ENCODE measurements around the gene BMF. TPM values are rescaled to one million over a fixed set of nuclear protein-coding genes. Genes with fewer than 3 reads are reported as not detected.

BMF gene
- total RNA-seq, 3 donors from 2014 or later: 12.6 to 32.1 (median 28.7) TPM

GRCh38 chr15:40111888-40112287 is 3.2 kb upstream of the BMF start:
- Histone ChIP-seq H3K9me3 (no peaks in the 10 kb centered on the region), H3K4me3 (no peak overlapping the region), H3K36me3 (ENCODE audit: low read depth) (no peaks in the 10 kb centered on the region), H3K4me1 (ENCODE audit: low read depth) (peaks cover 12% of the 10 kb centered on the region)
- intact Hi-C loops (cut with DNase I, micrococcal nuclease): no loop called here
- ATAC-seq: no peak
- no peak for TF ChIP-seq CTCF (IDR thresholded peaks at IDR 0.05)
- DNase-seq: no peak

- DNase-seq (no peak), ATAC-seq (no peak)
- intact Hi-C loops (cut with DNase I, micrococcal nuclease): no loop called here
- TF ChIP-seq CTCF (IDR thresholded peaks at IDR 0.05): no peak
- Histone ChIP-seq H3K4me1 (ENCODE audit: low read depth) (peaks cover 19% of the 10 kb centered on the region), H3K9me3 (no peaks in the 10 kb centered on the region), H3K36me3 (ENCODE audit: low read depth) (no peaks in the 10 kb centered on the region), H3K4me3 (no peak overlapping the region)
Observed at GRCh38 chr15:40110866-40111550, 2.3 kb upstream of the BMF start.

GRCh38 chr15:40108061-40108854 is 421 bp downstream of the BMF start:
- intact Hi-C loops (cut with DNase I, micrococcal nuclease): loop anchor here in 1 of 2 donors (10.0 kb wide), 1 partner anchor 63 kb away; no protein-coding TSS in a partner anchor
- ATAC-seq: no peak
- H3K4me3 ChIP-seq: peak overlapping the region; percentile 61
- TF ChIP-seq CTCF (IDR thresholded peaks at IDR 0.05): no peak
- H3K36me3 ChIP-seq (ENCODE audit: low read depth): no peaks in the 10 kb centered on the region
- H3K9me3 ChIP-seq: no peaks in the 10 kb centered on the region
- peaks cover 47% of the 10 kb centered on the region for H3K4me1 ChIP-seq (ENCODE audit: low read depth)
- DNase-seq: peak in 2 of 3 donors; percentile 66 to 75

- Histone ChIP-seq H3K4me3 (no peak overlapping the region), H3K9me3 (no peaks in the 10 kb centered on the region), H3K4me1 (ENCODE audit: low read depth) (peaks cover 64% of the 10 kb centered on the region), H3K36me3 (ENCODE audit: low read depth) (no peaks in the 10 kb centered on the region)
- ATAC-seq (peak; percentile 55), DNase-seq (peak in 2 of 3 donors; percentile 79 to 85)
- no peak for TF ChIP-seq CTCF (IDR thresholded peaks at IDR 0.05)
- intact Hi-C loops (cut with DNase I, micrococcal nuclease): loop anchor here in 1 of 2 donors (10.0 kb wide), 1 partner anchor 62 kb away; no protein-coding TSS in a partner anchor
Observed at GRCh38 chr15:40106203-40107161, 2.2 kb downstream of the BMF start.

All from mucosa of descending colon (tissue), 3 donors.